Right lobe of liver (tissue), 6 donors: ENCODE results near the gene SERPINA10. TPM values are rescaled to one million over a fixed set of nuclear protein-coding genes. Genes with fewer than 3 reads are reported as not detected.
A peak's percentile ranks its signal among the peaks of the same experiment; 100 is the strongest.
"Not testable (repeated sequence)": the region's sequence is repeated elsewhere in the genome, so short reads cannot be mapped to it uniquely, and the experiment has no call there.

Experiments used
- ATAC-seq, 4 donors: fragments of 200-7000 bp; cut with Tn5 transposase; one replicate each; pipeline ENCODE4 v1.9.1; 2020; ENCODE audit warnings: mild to moderate bottlenecking in 4 of 4, moderate library complexity in 4 of 4
- DNase-seq, 3 donors: peaks; one replicate each; pipeline ENCODE4 v3.0.0-alpha.2; 2020
- H3K27ac ChIP-seq, 3 donors: fragments of 200-600 bp; one replicate each; pipeline ENCODE4 v1.8.0; 2022
- H3K27me3 ChIP-seq, 2 donors: fragments of 200-600 bp; one replicate each; pipeline ENCODE4 v1.8.0; 2022
- H3K36me3 ChIP-seq, 4 donors: fragments of 200-600 bp; sonication (generic) in 1 of 4; one replicate each; pipeline versions ENCODE4 v1.5.1 to v1.8.0; 2017 to 2022; ENCODE audit warnings: control low read depth in 1 of 4
- H3K4me1 ChIP-seq, 4 donors: fragments of 200-600 bp; sonication (generic) in 1 of 4; one replicate each; pipeline versions ENCODE4 v1.5.1 to v1.8.0; 2017 to 2022; ENCODE audit warnings: control low read depth in 1 of 4
- H3K4me3 ChIP-seq, 3 donors: fragments of 200-600 bp; one replicate each; pipeline ENCODE4 v1.8.0; 2022
- H3K9me3 ChIP-seq, 4 donors: fragments of 200-600 bp; sonication (generic) in 1 of 4; one replicate each; pipeline versions ENCODE4 v1.5.1 to v1.8.0; 2017 to 2022; ENCODE audit warnings: control low read depth in 1 of 4
- POLR2A ChIP-seq: fragments of 450-650 bp; IDR thresholded peaks from one replicate; pipeline ENCODE4 v1.6.1; 2017; ENCODE audit warnings: antibody characterized with exemption, mild to moderate bottlenecking
- WGBS: methylation state at CpG from one replicate; pipeline ENCODE4 v1.1.6; 2018; ENCODE audit warnings: low coverage, low lambda C conversion rate; ENCODE audit not compliant: insufficient coverage; ENCODE audit errors: missing lambda C conversion rate; 5-methylcytosine and 5-hydroxymethylcytosine counted together
- intact Hi-C, 2 donors: fragments of 100-400 bp; cut with DNase I; formaldehyde crosslinking; loops; one replicate each; pipeline versions ENCODE4 v1.11.2 to v1.14.1; 2022
- total RNA-seq, 6 experiments: library from RNA; depleted of rRNA in 2 of 6; stranded (reverse); fragments of >200 nt in 2 of 6; fragmentation: NEBNext Ultra II Directional in 3 of 6; extraction: Animal tissue kit (Norgen Biotek cat#: 25700) in 3 of 6; gene quantifications; one replicate each; pipeline versions ENCODE4 v1.1.0 to v1.2.4, GENCODE V29; 2016 to 2023
- TF ChIP-seq, protein P1 (sequence below), 4 donors: fragments of 200-600 bp in 3 of 4; fragments of 450-650 bp in 1 of 4; IDR thresholded peaks; one replicate each; pipeline versions ENCODE4 v1.5.1 to v1.8.0; 2016 to 2022; ENCODE audit warnings: antibody characterized with exemption in 4 of 4, mild to moderate bottlenecking in 2 of 4
- donor health status: DM: no; HTN: yes; CAD: no.
- donor health status: DM: no; HTN: no; CAD: no.
- donor health status: DM: no; HTN: no; CAD: no.
- donor health status: DM: no; HTN: yes; CAD: no.
- donor health status: DM: no; HTN: yes; CAD: no.

The SERPINA10 gene
- total RNA-seq, 6 experiments from 2014 or later, result 114 to 400 (median 239) TPM

DNA sequence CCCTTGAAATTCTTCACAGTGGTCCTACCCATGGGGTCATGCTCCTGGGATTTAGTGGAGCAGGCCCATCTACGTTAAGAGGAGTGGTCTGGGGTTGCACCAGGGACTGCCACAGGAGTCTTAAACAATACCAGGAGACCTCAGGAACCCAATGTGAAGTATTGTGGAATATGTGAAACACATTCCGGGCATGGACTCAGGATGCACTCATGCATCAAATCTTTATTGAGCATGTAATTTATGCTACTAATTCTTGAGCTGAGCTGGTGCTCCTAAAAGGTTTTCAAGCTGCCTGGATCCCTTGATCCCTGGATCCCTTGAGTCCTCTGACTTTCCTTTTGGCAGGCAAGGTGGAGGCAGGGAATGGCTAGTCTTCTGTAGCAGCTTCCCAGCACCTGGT, 8.8 kb downstream of the SERPINA10 start:
- Histone ChIP-seq H3K27me3 (no peaks in the 10 kb centered on the region), H3K36me3 (peaks cover 0 to 58% (median 25%) of the 10 kb centered on the region in 4 donors), H3K27ac (no peak overlapping the region), H3K4me3 (no peak overlapping the region), H3K9me3 (no peaks in the 10 kb centered on the region), H3K4me1 (peaks cover 0 to 27% (median 0%) of the 10 kb centered on the region in 4 donors)
- intact Hi-C loops, result no loop called here
- ATAC-seq (no peak), DNase-seq (no peak)
- WGBS, result 86% methylated on average over 1 of the region's 2 CpGs
- TF ChIP-seq, protein P1, sequence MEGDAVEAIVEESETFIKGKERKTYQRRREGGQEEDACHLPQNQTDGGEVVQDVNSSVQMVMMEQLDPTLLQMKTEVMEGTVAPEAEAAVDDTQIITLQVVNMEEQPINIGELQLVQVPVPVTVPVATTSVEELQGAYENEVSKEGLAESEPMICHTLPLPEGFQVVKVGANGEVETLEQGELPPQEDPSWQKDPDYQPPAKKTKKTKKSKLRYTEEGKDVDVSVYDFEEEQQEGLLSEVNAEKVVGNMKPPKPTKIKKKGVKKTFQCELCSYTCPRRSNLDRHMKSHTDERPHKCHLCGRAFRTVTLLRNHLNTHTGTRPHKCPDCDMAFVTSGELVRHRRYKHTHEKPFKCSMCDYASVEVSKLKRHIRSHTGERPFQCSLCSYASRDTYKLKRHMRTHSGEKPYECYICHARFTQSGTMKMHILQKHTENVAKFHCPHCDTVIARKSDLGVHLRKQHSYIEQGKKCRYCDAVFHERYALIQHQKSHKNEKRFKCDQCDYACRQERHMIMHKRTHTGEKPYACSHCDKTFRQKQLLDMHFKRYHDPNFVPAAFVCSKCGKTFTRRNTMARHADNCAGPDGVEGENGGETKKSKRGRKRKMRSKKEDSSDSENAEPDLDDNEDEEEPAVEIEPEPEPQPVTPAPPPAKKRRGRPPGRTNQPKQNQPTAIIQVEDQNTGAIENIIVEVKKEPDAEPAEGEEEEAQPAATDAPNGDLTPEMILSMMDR (IDR thresholded peaks at IDR 0.05), result no peak
- TF ChIP-seq POLR2A, result no peak

DNA sequence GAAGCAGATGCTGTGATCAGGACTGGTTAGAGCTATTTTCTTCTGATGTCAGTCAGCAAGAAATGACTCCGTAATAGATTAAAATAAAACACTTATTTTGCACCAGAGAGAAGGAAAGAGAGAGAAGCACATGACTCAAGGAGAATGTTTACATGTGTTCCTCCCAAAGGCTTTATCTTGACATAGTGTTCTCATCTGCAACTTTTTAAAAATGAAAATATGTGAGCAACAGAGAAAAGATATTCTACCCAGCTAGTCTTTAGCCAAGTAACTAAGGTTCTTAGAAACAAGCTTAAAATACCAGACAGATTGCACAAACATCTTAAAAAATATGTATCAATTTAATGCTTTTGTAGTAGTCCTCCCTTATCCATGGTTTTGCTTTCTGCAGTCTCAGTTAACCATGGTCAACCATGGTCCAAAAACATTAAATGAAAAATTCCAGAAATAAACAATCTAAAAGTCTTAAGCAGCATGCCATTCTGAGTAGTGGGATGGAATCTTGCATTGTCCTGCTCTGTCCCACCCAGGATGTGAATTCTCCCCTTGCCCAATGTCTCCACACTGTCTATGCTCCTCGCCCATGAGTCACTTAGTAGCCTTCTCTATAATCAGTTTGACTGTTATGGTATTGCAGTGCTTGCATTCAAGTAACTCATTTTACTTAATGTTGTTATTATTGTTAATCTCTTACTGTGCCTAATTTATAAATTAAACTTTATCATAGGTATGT, 9.9 kb downstream of the SERPINA10 start:
- Histone ChIP-seq H3K4me3 (no peak overlapping the region), H3K4me1 (peaks cover 0 to 22% (median 0%) of the 10 kb centered on the region in 4 donors), H3K27me3 (no peaks in the 10 kb centered on the region), H3K9me3 (no peaks in the 10 kb centered on the region), H3K27ac (no peak overlapping the region), H3K36me3 (peaks cover 0 to 51% (median 22%) of the 10 kb centered on the region in 4 donors)
- intact Hi-C loops, result no loop called here
- 80% methylated on average over 2 of the region's 2 CpGs for WGBS
- ATAC-seq, result no peak
- TF ChIP-seq, protein P1 (IDR thresholded peaks at IDR 0.05), result no peak
- no peak for TF ChIP-seq POLR2A
- no peak for DNase-seq

DNA sequence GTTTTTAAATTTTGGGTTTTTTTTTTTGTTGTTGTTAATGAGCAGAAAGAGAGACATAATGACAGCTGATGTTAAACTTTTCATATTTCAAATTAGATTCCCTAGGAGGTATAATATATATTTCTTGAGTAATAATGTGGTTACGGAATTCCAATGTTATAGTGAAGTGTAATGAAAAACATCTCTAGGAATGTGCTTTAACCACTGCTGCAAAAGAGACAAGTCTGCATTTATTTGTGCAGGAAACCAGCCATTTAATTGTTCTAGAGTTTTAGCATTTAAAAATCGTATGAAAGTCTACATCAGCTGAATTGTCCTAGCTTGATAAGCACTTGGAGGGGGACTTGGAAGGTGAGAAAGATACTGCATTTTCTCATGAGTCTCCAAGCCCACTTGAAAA, 14.3 kb downstream of the SERPINA10 start:
- Histone ChIP-seq H3K36me3 (peaks cover 0 to 14% (median 7%) of the 10 kb centered on the region in 4 donors), H3K27me3 (no peaks in the 10 kb centered on the region), H3K27ac (no peak overlapping the region), H3K4me3 (no peak overlapping the region), H3K4me1 (peaks cover 0 to 4% (median 0%) of the 10 kb centered on the region in 4 donors), H3K9me3 (no peaks in the 10 kb centered on the region)
- no peak for DNase-seq
- WGBS, result 59% methylated on average over 2 of the region's 2 CpGs
- no peak for ATAC-seq
- intact Hi-C loops, result no loop called here
- TF ChIP-seq POLR2A, result no peak
- TF ChIP-seq, protein P1 (IDR thresholded peaks at IDR 0.05), result no peak

DNA sequence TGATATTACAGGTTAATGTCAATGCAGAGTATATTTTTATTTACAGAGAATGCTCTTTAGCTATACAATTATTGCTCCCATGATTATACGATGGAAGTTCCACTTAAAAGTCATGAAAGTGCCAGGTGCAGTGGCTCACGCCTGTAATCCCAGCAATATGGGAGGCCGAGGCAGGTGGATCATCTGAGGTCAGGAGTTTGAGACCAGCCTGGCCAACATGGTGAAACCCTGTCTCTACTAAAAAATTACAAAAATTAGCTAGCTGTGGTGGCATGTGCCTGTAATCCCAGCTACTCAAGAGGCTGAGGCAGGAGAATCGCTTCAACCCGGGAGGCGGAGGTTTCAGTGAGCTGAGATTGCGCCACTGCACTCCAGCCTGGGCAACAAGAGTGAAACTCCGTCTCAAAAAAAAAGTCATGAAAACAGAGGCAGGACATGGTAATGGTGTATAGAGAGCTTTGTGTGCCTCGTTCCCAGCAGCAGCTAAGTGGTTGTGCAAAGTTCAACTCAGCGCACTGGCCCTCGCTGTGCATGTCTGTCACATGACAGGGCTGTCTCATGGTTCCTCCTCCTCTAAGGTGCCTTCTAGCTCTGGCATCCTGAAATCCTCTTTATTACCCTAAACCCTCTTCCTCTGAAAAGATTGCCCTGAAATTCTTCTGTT, 16.0 kb downstream of the SERPINA10 start:
- intact Hi-C loops, H3K27me3 ChIP-seq, H3K9me3 ChIP-seq, H3K4me3 ChIP-seq, H3K4me1 ChIP-seq, H3K36me3 ChIP-seq: not testable (repeated sequence)
- ATAC-seq (peak; percentile 98 to 100 (median 99)), DNase-seq (peak; percentile 72 to 85 (median 83))
- WGBS, result 64% methylated on average over 8 of the region's 11 CpGs
- TF ChIP-seq POLR2A, result peak; percentile 11
- peak overlapping the region; percentile 56 to 79 (median 72) for H3K27ac ChIP-seq

DNA sequence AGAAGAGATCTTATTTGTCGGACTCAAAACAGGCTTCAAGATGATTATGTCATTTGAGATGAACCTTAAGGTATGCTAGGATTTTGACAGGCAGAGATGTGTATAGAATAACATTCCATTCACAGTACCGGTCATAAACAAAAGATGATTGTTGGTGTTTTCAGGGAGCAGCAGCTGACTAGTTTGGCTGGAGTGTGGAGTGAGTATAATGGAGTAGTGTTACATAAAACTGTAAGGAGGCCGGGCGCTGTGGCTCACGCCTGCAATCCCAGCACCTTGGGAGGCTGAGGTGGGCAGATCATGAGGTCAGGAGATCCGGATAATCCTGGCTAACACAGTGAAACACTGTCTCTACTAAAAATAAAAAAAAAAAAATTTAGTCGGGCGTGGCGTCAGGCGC, 23.9 kb downstream of the SERPINA10 start:
- DNase-seq (no peak), ATAC-seq (no peak)
- H3K27ac ChIP-seq, result no peak overlapping the region
- H3K9me3 ChIP-seq, result no peaks in the 10 kb centered on the region
- no peaks in the 10 kb centered on the region for H3K27me3 ChIP-seq
- intact Hi-C loops, result no loop called here
- no peaks in the 10 kb centered on the region for H3K36me3 ChIP-seq
- no peak overlapping the region for H3K4me3 ChIP-seq
- TF ChIP-seq POLR2A, result no peak
- TF ChIP-seq, protein P1 (IDR thresholded peaks at IDR 0.05), result no peak
- H3K4me1 ChIP-seq, result no peaks in the 10 kb centered on the region
- 79% methylated on average over 10 of the region's 10 CpGs for WGBS

DNA sequence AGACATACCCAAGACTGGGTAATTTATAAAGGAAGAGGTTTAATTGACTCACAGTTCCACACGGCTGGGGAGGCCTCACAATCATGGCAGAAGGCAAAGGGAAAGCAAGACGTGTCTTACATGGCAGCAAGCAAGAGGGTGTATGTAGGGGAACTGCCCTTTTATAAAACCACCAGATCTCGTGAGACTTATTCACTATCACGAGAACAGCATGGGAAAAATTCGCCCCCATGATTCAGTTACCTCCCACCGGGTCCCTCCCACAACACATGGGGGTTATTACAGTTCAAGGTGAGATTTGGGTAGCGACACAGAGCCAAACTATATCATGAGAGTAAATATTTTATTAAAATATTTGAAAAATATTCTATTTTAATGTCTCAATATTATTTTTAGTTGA, 24.5 kb downstream of the SERPINA10 start:
- WGBS, result 88% methylated on average over 7 of the region's 7 CpGs
- H3K4me3 ChIP-seq, ATAC-seq, H3K36me3 ChIP-seq, H3K27ac ChIP-seq, intact Hi-C loops, H3K27me3 ChIP-seq, H3K4me1 ChIP-seq, DNase-seq, H3K9me3 ChIP-seq: not testable (repeated sequence)
